Activated CD8-positive, alpha-beta T cell treated with anti-CD3 and anti-CD28 coated beads, Interleukin-2, amount 10 ng/mL, durations not matched to agents 7 days and 5 days (primary cell): ENCODE measurements around the gene FHDC1. TPM values are rescaled to one million over a fixed set of nuclear protein-coding genes. Genes with fewer than 3 reads are reported as not detected.

ENCODE experiments used
- ATAC-seq: fragments of 150-1000 bp; cut with Tn5 transposase; one replicate; pipeline ENCODE4 v1.10.0; 2021; ENCODE audit warnings: moderate library complexity
- CTCF ChIA-PET: fragments of 350-600 bp; sonication (Branson Sonifier 250); formaldehyde crosslinking; loops from one replicate; lab custom pipeline; 2021; ENCODE audit warnings: antibody characterized with exemption; lab: Charles Lee
- POLR2A ChIA-PET: fragments of 350-600 bp; sonication (Branson Sonifier 250); formaldehyde crosslinking; loops from one replicate; lab custom pipeline; 2021; ENCODE audit warnings: antibody characterized with exemption; lab: Charles Lee
- DNase-seq: peaks from one replicate; pipeline ENCODE4 v3.0.0-alpha.2; 2020
- H3K27ac Mint-ChIP-seq: one replicate; pipeline ENCODE4 v1.8.0; 2021; ENCODE audit warnings: mild to moderate bottlenecking, mixed read lengths
- H3K27me3 Mint-ChIP-seq: one replicate; pipeline ENCODE4 v1.8.0; 2021; ENCODE audit warnings: low read depth, mixed read lengths
- H3K36me3 Mint-ChIP-seq: one replicate; pipeline ENCODE4 v1.8.0; 2021; ENCODE audit warnings: low read depth, mixed read lengths
- H3K4me1 Mint-ChIP-seq: one replicate; pipeline ENCODE4 v1.8.0; 2021; ENCODE audit warnings: low read depth, mixed read lengths
- H3K4me3 Mint-ChIP-seq: one replicate; pipeline ENCODE4 v1.8.0; 2021; ENCODE audit warnings: mild to moderate bottlenecking, mixed read lengths
- H3K9me3 Mint-ChIP-seq: one replicate; pipeline ENCODE4 v1.8.0; 2022; ENCODE audit warnings: mixed read lengths; ENCODE audit not compliant: insufficient read depth
- total RNA-seq, 2 experiments: library from RNA; stranded (reverse); gene quantifications; one replicate each; pipeline ENCODE4 v1.2.3, GENCODE V29; 2021

FHDC1 gene
- total RNA-seq, 2 experiments from 2014 or later, result 0.13 to 0.24 TPM

GRCh38 chr4:153019906-153020305 lies 83.8 kb downstream of the FHDC1 start:
- ChIA-PET POLR2A (no interaction called here), CTCF (no interaction called here)
- Mint-ChIP-seq H3K27me3 (peaks cover 4% of the 10 kb centered on the region), H3K4me1 (no peaks in the 10 kb centered on the region), H3K27ac (no peak overlapping the region), H3K4me3 (no peak overlapping the region), H3K36me3 (no peaks in the 10 kb centered on the region), H3K9me3 (no peaks in the 10 kb centered on the region)
- DNase-seq (no peak), ATAC-seq (no peak)

GRCh38 chr4:153020457-153020856 lies 84.3 kb downstream of the FHDC1 start:
- Mint-ChIP-seq H3K4me1 (no peaks in the 10 kb centered on the region), H3K27me3 (peaks cover 4% of the 10 kb centered on the region), H3K4me3 (no peak overlapping the region), H3K9me3 (no peaks in the 10 kb centered on the region), H3K27ac (no peak overlapping the region), H3K36me3 (no peaks in the 10 kb centered on the region)
- DNase-seq (no peak), ATAC-seq (no peak)
- CTCF ChIA-PET, result no interaction called here
- POLR2A ChIA-PET, result no interaction called here

DNA sequence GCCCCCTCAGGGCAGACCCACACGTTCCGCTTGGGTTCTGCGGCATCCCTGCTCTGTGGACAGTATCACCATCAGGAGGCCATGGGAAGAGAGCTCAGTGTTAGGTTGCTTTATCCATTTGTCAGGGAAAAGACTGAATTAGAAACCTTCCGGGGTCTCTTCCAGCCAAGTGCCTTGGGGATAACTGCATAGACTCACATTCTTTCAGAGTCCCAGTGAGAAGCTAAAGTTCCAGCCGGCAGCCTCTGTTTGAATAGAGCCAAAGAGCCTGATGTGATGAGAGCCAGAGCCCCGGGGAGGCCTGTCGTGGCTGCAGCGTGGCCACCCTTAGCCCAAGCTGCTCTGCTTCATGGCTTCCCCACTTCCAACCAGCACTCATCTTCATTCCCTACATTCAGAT lies 85.2 kb downstream of the FHDC1 start:
- Mint-ChIP-seq H3K36me3 (no peaks in the 10 kb centered on the region), H3K4me1 (no peaks in the 10 kb centered on the region), H3K9me3 (no peaks in the 10 kb centered on the region), H3K4me3 (no peak overlapping the region), H3K27ac (no peak overlapping the region), H3K27me3 (peaks cover 2% of the 10 kb centered on the region)
- ChIA-PET POLR2A (no interaction called here), CTCF (no interaction called here)
- no peak for DNase-seq
- ATAC-seq, result no peak

GRCh38 chr4:153022241-153022715 lies 86.2 kb downstream of the FHDC1 start:
- H3K27me3 Mint-ChIP-seq, result peaks cover 2% of the 10 kb centered on the region
- no peak overlapping the region for H3K27ac Mint-ChIP-seq
- H3K4me3 Mint-ChIP-seq, result no peak overlapping the region
- H3K36me3 Mint-ChIP-seq, result no peaks in the 10 kb centered on the region
- ATAC-seq (no peak), DNase-seq (no peak)
- H3K9me3 Mint-ChIP-seq, result no peaks in the 10 kb centered on the region
- H3K4me1 Mint-ChIP-seq, result no peaks in the 10 kb centered on the region
- CTCF ChIA-PET, result no interaction called here
- POLR2A ChIA-PET, result no interaction called here

DNA sequence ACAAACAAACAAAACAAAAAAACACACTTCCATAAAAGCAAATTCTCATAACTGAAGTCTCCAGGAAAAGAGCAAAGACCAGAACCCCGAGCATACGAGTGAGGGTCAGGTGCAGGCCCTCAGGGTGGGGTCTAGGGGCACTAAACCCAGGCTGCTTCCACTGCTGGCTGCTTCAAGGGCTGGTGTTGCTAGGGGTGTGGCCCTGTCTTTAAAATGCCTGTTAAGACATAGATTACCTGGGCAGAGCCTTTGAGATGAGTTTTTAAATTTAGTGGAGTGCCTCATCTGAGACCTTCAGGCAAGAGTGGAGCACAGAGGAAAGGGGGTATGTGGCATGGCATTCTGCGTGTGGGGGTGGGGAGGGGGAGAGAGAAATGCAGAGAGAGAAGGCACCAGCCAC lies 87.0 kb downstream of the FHDC1 start:
- H3K4me3 Mint-ChIP-seq, result no peak overlapping the region
- no peaks in the 10 kb centered on the region for H3K9me3 Mint-ChIP-seq
- H3K36me3 Mint-ChIP-seq, result no peaks in the 10 kb centered on the region
- ATAC-seq (no peak), DNase-seq (no peak)
- no peak overlapping the region for H3K27ac Mint-ChIP-seq
- no peaks in the 10 kb centered on the region for H3K4me1 Mint-ChIP-seq
- ChIA-PET CTCF (no interaction called here), POLR2A (no interaction called here)
- peaks cover 2% of the 10 kb centered on the region for H3K27me3 Mint-ChIP-seq

DNA sequence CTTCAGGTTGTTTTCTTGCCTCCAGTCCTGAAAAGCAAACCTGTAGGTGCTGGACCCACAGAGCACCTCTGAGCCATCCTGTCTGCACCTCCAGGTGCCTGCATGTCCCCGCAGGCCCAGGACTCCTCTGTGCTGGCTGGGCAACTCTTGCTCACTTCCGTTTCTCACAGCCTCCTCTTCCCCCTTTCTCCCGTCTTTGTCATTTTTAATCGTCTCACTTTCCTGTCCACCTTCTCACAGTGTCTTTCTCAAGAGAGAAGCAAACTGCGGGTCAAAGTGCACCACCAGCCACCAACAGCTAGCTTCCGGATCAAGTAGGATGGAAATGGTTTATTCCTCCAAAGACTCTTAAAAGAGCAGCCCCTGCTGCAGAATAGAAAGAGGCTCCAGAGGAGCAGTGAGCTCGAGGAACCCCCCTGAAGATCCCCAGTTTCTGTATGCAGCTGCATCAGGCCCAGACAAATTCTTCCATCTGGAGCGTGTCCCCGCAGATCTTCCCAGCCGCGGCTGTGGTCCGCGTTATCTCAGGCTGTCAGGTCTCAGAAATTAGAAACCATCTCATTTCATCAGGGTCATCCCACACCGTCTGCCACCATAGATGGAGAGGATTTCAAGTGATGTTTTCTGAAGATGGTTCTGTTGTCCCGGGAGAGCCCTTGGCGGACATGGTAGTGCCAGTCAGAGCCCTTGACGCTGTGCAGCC lies 87.7 kb downstream of the FHDC1 start:
- DNase-seq (no peak), ATAC-seq (no peak)
- H3K27ac Mint-ChIP-seq, result no peak overlapping the region
- no peak overlapping the region for H3K4me3 Mint-ChIP-seq
- H3K27me3 Mint-ChIP-seq, result peaks cover 2% of the 10 kb centered on the region
- no peaks in the 10 kb centered on the region for H3K4me1 Mint-ChIP-seq
- no peaks in the 10 kb centered on the region for H3K36me3 Mint-ChIP-seq
- ChIA-PET POLR2A (no interaction called here), CTCF (no interaction called here)
- H3K9me3 Mint-ChIP-seq, result peaks cover 1% of the 10 kb centered on the region

DNA sequence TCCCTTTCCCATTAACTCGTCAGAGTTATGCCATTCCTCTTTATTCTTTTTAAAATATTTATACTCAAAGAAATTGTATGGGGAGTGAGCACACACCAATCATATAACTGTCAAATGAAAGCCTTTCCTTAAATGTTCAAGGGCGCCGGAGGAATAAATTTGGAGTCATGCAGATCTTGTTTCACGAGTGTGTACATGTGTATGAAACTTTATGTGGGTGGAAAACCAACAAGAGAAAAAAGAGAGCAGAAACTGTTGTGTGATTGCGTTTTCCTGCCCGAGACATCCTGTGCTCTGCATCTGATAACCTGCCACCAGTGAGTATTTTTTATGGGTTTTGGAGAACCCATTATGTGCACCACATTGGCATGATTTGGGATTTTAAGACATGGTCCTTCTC lies 88.3 kb downstream of the FHDC1 start:
- Mint-ChIP-seq H3K4me3 (no peak overlapping the region), H3K9me3 (peaks cover 5% of the 10 kb centered on the region), H3K27ac (no peak overlapping the region), H3K36me3 (no peaks in the 10 kb centered on the region), H3K4me1 (no peaks in the 10 kb centered on the region), H3K27me3 (peaks cover 2% of the 10 kb centered on the region)
- ChIA-PET POLR2A (no interaction called here), CTCF (no interaction called here)
- no peak for DNase-seq
- no peak for ATAC-seq

DNA sequence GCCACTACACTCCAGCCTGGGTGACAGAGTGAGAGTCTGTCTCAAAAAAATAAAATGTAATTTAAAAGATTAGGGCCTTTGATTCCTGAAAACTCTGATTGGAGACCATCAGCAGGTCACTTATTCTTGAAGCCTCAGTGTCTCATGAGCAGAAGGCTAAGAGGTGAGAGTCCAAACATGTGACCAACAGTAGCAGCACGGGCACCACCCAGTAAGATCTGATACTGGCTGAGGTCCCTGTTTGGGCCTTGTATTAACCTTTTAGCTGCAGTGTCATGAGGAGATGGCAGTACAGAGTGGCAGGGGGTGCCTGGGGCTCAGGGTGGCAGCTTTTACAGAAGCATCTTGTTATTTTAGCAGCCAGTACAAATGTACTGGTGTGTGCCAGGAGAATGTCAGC lies 89.3 kb downstream of the FHDC1 start:
- ATAC-seq (no peak), DNase-seq (no peak)
- Mint-ChIP-seq H3K4me1 (no peaks in the 10 kb centered on the region), H3K36me3 (no peaks in the 10 kb centered on the region), H3K27me3 (peaks cover 4% of the 10 kb centered on the region), H3K4me3 (no peak overlapping the region), H3K9me3 (peaks cover 10% of the 10 kb centered on the region), H3K27ac (no peak overlapping the region)
- POLR2A ChIA-PET, result no interaction called here
- CTCF ChIA-PET, result no interaction called here

- no peak overlapping the region for H3K4me3 Mint-ChIP-seq
- no peaks in the 10 kb centered on the region for H3K36me3 Mint-ChIP-seq
- no peaks in the 10 kb centered on the region for H3K4me1 Mint-ChIP-seq
- ChIA-PET POLR2A (no interaction called here), CTCF (no interaction called here)
- peaks cover 15% of the 10 kb centered on the region for H3K9me3 Mint-ChIP-seq
- DNase-seq, result no peak
- ATAC-seq, result no peak
- peaks cover 4% of the 10 kb centered on the region for H3K27me3 Mint-ChIP-seq
- no peak overlapping the region for H3K27ac Mint-ChIP-seq
Measured at GRCh38 chr4:153026591-153027346, 90.6 kb downstream of the FHDC1 start.

- no peaks in the 10 kb centered on the region for H3K36me3 Mint-ChIP-seq
- no peak overlapping the region for H3K4me3 Mint-ChIP-seq
- no peak for DNase-seq
- no peaks in the 10 kb centered on the region for H3K4me1 Mint-ChIP-seq
- ATAC-seq, result no peak
- H3K9me3 Mint-ChIP-seq, result peaks cover 15% of the 10 kb centered on the region
- H3K27me3 Mint-ChIP-seq, result peaks cover 4% of the 10 kb centered on the region
- no peak overlapping the region for H3K27ac Mint-ChIP-seq
- ChIA-PET CTCF (no interaction called here), POLR2A (no interaction called here)
Measured at GRCh38 chr4:153027866-153028265, 91.7 kb downstream of the FHDC1 start.

GRCh38 chr4:153028535-153028934 lies 92.4 kb downstream of the FHDC1 start:
- H3K27ac Mint-ChIP-seq, result no peak overlapping the region
- H3K27me3 Mint-ChIP-seq, result peaks cover 5% of the 10 kb centered on the region
- peaks cover 15% of the 10 kb centered on the region for H3K9me3 Mint-ChIP-seq
- H3K4me3 Mint-ChIP-seq, result no peak overlapping the region
- no peaks in the 10 kb centered on the region for H3K4me1 Mint-ChIP-seq
- DNase-seq, result no peak
- H3K36me3 Mint-ChIP-seq, result no peaks in the 10 kb centered on the region
- POLR2A ChIA-PET, result no interaction called here
- CTCF ChIA-PET, result no interaction called here
- ATAC-seq, result no peak
